Suprapubic skin (tissue), 4 donors: ENCODE measurements around the gene TWIST2. TPM values are rescaled to one million over a fixed set of nuclear protein-coding genes. Genes with fewer than 3 reads are reported as not detected.

Experiments used
- DNase-seq, 2 donors: peaks; one replicate each; pipeline ENCODE4 v3.0.0-alpha.2; 2019; ENCODE audit warnings: low spot score in 2 of 2
- H3K27ac ChIP-seq: fragments of 200-600 bp; sonication (generic); one replicate; pipeline ENCODE4 v1.5.1; 2019
- H3K27me3 ChIP-seq: fragments of 200-600 bp; sonication (generic); one replicate; pipeline ENCODE4 v1.5.1; 2019
- H3K36me3 ChIP-seq: fragments of 200-600 bp; sonication (generic); one replicate; pipeline ENCODE4 v1.5.1; 2019
- H3K4me1 ChIP-seq: fragments of 200-600 bp; sonication (generic); one replicate; pipeline ENCODE4 v1.5.1; 2019
- H3K4me3 ChIP-seq: fragments of 200-600 bp; sonication (generic); one replicate; pipeline ENCODE4 v1.5.1; 2019; ENCODE audit warnings: mild to moderate bottlenecking
- H3K9me3 ChIP-seq: fragments of 200-600 bp; sonication (generic); one replicate; pipeline ENCODE4 v1.5.1; 2019
- CTCF ChIP-seq, 2 donors: fragments of 200-600 bp in 1 of 2; fragments of 450-650 bp in 1 of 2; sonication (generic) in 1 of 2; IDR thresholded peaks; one replicate each; pipeline ENCODE4 v1.5.1; 2016 to 2019; ENCODE audit warnings: antibody characterized with exemption in 2 of 2, mild to moderate bottlenecking in 1 of 2, moderate library complexity in 1 of 2
- EP300 ChIP-seq: sonication (generic); formaldehyde crosslinking; IDR thresholded peaks from one replicate; pipeline ENCODE4 v1.6.1; 2017; ENCODE audit warnings: antibody characterized with exemption
- POLR2A ChIP-seq, 2 donors: fragments of 450-650 bp; IDR thresholded peaks; one replicate each; pipeline ENCODE4 v1.6.1; 2017; ENCODE audit warnings: antibody characterized with exemption in 2 of 2, mild to moderate bottlenecking in 2 of 2, moderate library complexity in 2 of 2
- POLR2AphosphoS5 ChIP-seq, 3 donors: sonication (generic); formaldehyde crosslinking; IDR thresholded peaks; one replicate each; pipeline ENCODE4 v1.6.1; 2017; ENCODE audit warnings: antibody characterized with exemption in 3 of 3
- WGBS: methylation state at CpG from one replicate; pipeline ENCODE4 v1.1.5; 2018; 5-methylcytosine and 5-hydroxymethylcytosine counted together
- total RNA-seq, 4 donors: library from RNA; depleted of rRNA; stranded (reverse); fragments of >200 nt; gene quantifications; one replicate each; pipeline ENCODE4 v1.1.0, GENCODE V29; 2016

Gene TWIST2
- total RNA-seq, 4 donors from 2014 or later = 14.7 to 72.7 (median 30.4) TPM

GRCh38 chr2:238838786-238839327 lies 9.0 kb upstream of the TWIST2 start:
- DNase-seq = no peak
- H3K36me3 ChIP-seq = no peaks in the 10 kb centered on the region
- H3K4me3 ChIP-seq = no peak overlapping the region
- no peak for TF ChIP-seq CTCF (IDR thresholded peaks at IDR 0.05)
- no peak for TF ChIP-seq EP300
- H3K27me3 ChIP-seq = peaks cover 39% of the 10 kb centered on the region
- no peaks in the 10 kb centered on the region for H3K9me3 ChIP-seq
- no peaks in the 10 kb centered on the region for H3K4me1 ChIP-seq
- H3K27ac ChIP-seq = no peak overlapping the region

GRCh38 chr2:238839428-238839827 lies 8.5 kb upstream of the TWIST2 start:
- Histone ChIP-seq H3K4me3 (no peak overlapping the region), H3K4me1 (no peaks in the 10 kb centered on the region), H3K9me3 (no peaks in the 10 kb centered on the region), H3K36me3 (no peaks in the 10 kb centered on the region), H3K27me3 (peaks cover 41% of the 10 kb centered on the region), H3K27ac (no peak overlapping the region)
- TF ChIP-seq POLR2A (IDR thresholded peaks at IDR 0.05) (no peak), POLR2AphosphoS5 (IDR thresholded peaks at IDR 0.05) (no peak)
- WGBS = 88% methylated on average over 2 of the region's 2 CpGs
- no peak for DNase-seq

- no peak for DNase-seq
- TF ChIP-seq CTCF (IDR thresholded peaks at IDR 0.05) = no peak
- no peak for TF ChIP-seq POLR2A (IDR thresholded peaks at IDR 0.05)
- no peak for TF ChIP-seq POLR2AphosphoS5 (IDR thresholded peaks at IDR 0.05)
- no peak for TF ChIP-seq EP300
- 35% methylated on average over 10 of the region's 10 CpGs for WGBS
Observed at GRCh38 chr2:238841542-238842164, 6.2 kb upstream of the TWIST2 start.

GRCh38 chr2:238843476-238843875 lies 4.4 kb upstream of the TWIST2 start:
- DNase-seq = no peak
- peaks cover 58% of the 10 kb centered on the region for H3K27me3 ChIP-seq
- H3K9me3 ChIP-seq = no peaks in the 10 kb centered on the region
- H3K4me3 ChIP-seq = no peak overlapping the region
- no peaks in the 10 kb centered on the region for H3K36me3 ChIP-seq
- WGBS = 74% methylated on average over 3 of the region's 3 CpGs
- no peak overlapping the region for H3K27ac ChIP-seq
- TF ChIP-seq EP300 (no peak), CTCF (IDR thresholded peaks at IDR 0.05) (no peak), POLR2A (IDR thresholded peaks at IDR 0.05) (no peak), POLR2AphosphoS5 (IDR thresholded peaks at IDR 0.05) (no peak)
- H3K4me1 ChIP-seq = peaks cover 19% of the 10 kb centered on the region

More at GRCh38 chr2:238841542-238842164, 6.2 kb upstream of the TWIST2 start:
- Histone ChIP-seq H3K9me3 (no peaks in the 10 kb centered on the region), H3K27ac (no peak overlapping the region), H3K27me3 (peaks cover 41% of the 10 kb centered on the region), H3K4me1 (peaks cover 4% of the 10 kb centered on the region), H3K4me3 (no peak overlapping the region), H3K36me3 (no peaks in the 10 kb centered on the region)

- Histone ChIP-seq H3K4me1 (peaks cover 27% of the 10 kb centered on the region), H3K27ac (peak overlapping the region; percentile 89), H3K9me3 (no peaks in the 10 kb centered on the region), H3K27me3 (peaks cover 71% of the 10 kb centered on the region), H3K36me3 (no peaks in the 10 kb centered on the region), H3K4me3 (peak overlapping the region; percentile 59)
- peak in 1 of 2 donors; percentile 8 for TF ChIP-seq CTCF (IDR thresholded peaks at IDR 0.05)
- TF ChIP-seq POLR2AphosphoS5 (IDR thresholded peaks at IDR 0.05) = no peak
- WGBS = 45% methylated on average over 20 of the region's 21 CpGs
- DNase-seq = no peak
Observed at GRCh38 chr2:238845583-238846377, 2.1 kb upstream of the TWIST2 start.
